A549 (cell line): ENCODE results near the gene KCNAB2. TPM values are rescaled to one million over a fixed set of nuclear protein-coding genes. Genes with fewer than 3 reads are reported as not detected.
"Not testable (repeated sequence)": the region's sequence is repeated elsewhere in the genome, so short reads cannot be mapped to it uniquely, and the experiment has no call there.

Experiments used
- ATAC-seq, 2 experiments: fragments of 200-7000 bp in 1 of 2; fragments of >200 bp in 1 of 2; cut with Nextera tagmentation in 1 of 2; cut with Tn5 transposase in 1 of 2; 3 replicates each; pipeline versions ENCODE4 v1.8.0 to v1.9.1; 2018 to 2020; ENCODE audit warnings: mild to moderate bottlenecking in 1 of 2, moderate library complexity in 1 of 2
- CTCF ChIA-PET: fragments of 300-600 bp; sonication (Branson Sonifier 250); formaldehyde crosslinking; extraction: SDS; loops from one replicate; lab custom pipeline; 2021; ENCODE audit warnings: antibody characterized with exemption, inconsistent platforms; lab: Yijun Ruan, JAX
- POLR2A ChIA-PET: fragments of 350-600 bp; formaldehyde crosslinking; extraction: SDS; loops from one replicate; lab custom pipeline; 2021; ENCODE audit warnings: antibody characterized with exemption, inconsistent platforms; lab: Yijun Ruan, JAX
- DNase-seq, 2 experiments: peaks; one replicate each; pipeline versions ENCODE4 v3.0.0 to v3.0.0-alpha.2; 2011 to 2016; ENCODE audit warnings: low read depth in 1 of 2, low spot score in 1 of 2
- FAIRE-seq: peaks from 2 replicates; lab custom pipeline; 2011; peaks lifted over from hg19 to GRCh38; lab: Jason Lieb, UNC
- H3K27ac ChIP-seq, 2 experiments: fragments of >200 bp; sonication (Bioruptor Twin); formaldehyde crosslinking; 3 replicates each; pipeline ENCODE4 v1.5.1; 2016 to 2017
- H3K4me1 ChIP-seq: fragments of >200 bp; sonication (Bioruptor Twin); formaldehyde crosslinking; 3 replicates; pipeline ENCODE4 v1.6.1; 2016
- H3K4me2 ChIP-seq: fragments of >200 bp; sonication (Bioruptor Twin); formaldehyde crosslinking; 3 replicates; pipeline ENCODE4 v1.6.1; 2016
- H3K4me3 ChIP-seq: fragments of >200 bp; sonication (Bioruptor Twin); formaldehyde crosslinking; 3 replicates; pipeline ENCODE4 v1.5.1; 2016
- H3K9me3 ChIP-seq: fragments of >200 bp; sonication (Bioruptor Twin); formaldehyde crosslinking; 3 replicates; pipeline ENCODE4 v1.6.1; 2016
- ATOH8 ChIP-seq: fragments of 250-450 bp; sonication (Bioruptor Pico); IDR thresholded peaks from 2 replicates; pipeline ENCODE4 v1.5.0; 2020; ENCODE audit warnings: low read depth, mild to moderate bottlenecking, moderate library complexity
- CBX8 ChIP-seq: fragments of 200-600 bp; sonication (generic); IDR thresholded peaks from 2 replicates; pipeline ENCODE4 v1.6.1; 2016
- CEBPB ChIP-seq, 2 experiments: fragments of >200 bp in 1 of 2; sonication (Bioruptor Twin) in 1 of 2; formaldehyde crosslinking in 1 of 2; IDR thresholded peaks; 2 replicates each; pipeline ENCODE4 v1.6.1; 2012 to 2016
- CHD4 ChIP-seq: fragments of 200-600 bp; sonication (generic); IDR thresholded peaks from 2 replicates; pipeline ENCODE4 v1.6.1; 2016; ENCODE audit warnings: antibody characterized with exemption, mild to moderate bottlenecking, borderline replicate concordance
- FOSB ChIP-seq: fragments of 250-450 bp; sonication (Bioruptor Pico); IDR thresholded peaks from 2 replicates; pipeline ENCODE4 v1.5.0; 2020; ENCODE audit warnings: mild to moderate bottlenecking, moderate library complexity
- FOXS1 ChIP-seq: fragments of 250-450 bp; sonication (Bioruptor Pico); IDR thresholded peaks from 2 replicates; pipeline ENCODE4 v1.5.0; 2020; ENCODE audit warnings: mild to moderate bottlenecking, moderate library complexity
- HES2 ChIP-seq: fragments of >200 bp; sonication (Bioruptor Twin); formaldehyde crosslinking; IDR thresholded peaks from 2 replicates; pipeline ENCODE4 v1.6.1; 2016
- HOXA7 ChIP-seq: fragments of 250-450 bp; sonication (Bioruptor Pico); IDR thresholded peaks from 2 replicates; pipeline ENCODE4 v1.5.0; 2020; ENCODE audit warnings: mild to moderate bottlenecking, moderate library complexity
- HOXB5 ChIP-seq: fragments of 250-450 bp; sonication (Bioruptor Pico); IDR thresholded peaks from 2 replicates; pipeline ENCODE4 v1.5.0; 2020; ENCODE audit warnings: mild to moderate bottlenecking, moderate library complexity
- JUNB ChIP-seq: fragments of >200 bp; sonication (Bioruptor Twin); formaldehyde crosslinking; IDR thresholded peaks from 2 replicates; pipeline ENCODE4 v1.6.1; 2016
- MAFK ChIP-seq: fragments of 450-650 bp; IDR thresholded peaks from 2 replicates; pipeline ENCODE4 v1.6.1; 2014; ENCODE audit not compliant: partially characterized antibody
- MAZ ChIP-seq: fragments of 150-350 bp; IDR thresholded peaks from 2 replicates; pipeline ENCODE4 v1.6.1; 2014; ENCODE audit warnings: antibody characterized with exemption, low read depth, low read length, borderline replicate concordance
- MYC ChIP-seq: IDR thresholded peaks from 2 replicates; pipeline ENCODE4 v1.6.1; 2012; ENCODE audit warnings: mild to moderate bottlenecking, inconsistent platforms, low read length, improper control_type of control experiment, borderline replicate concordance
- NFE2L2 ChIP-seq: fragments of 150-350 bp; conservative IDR thresholded peaks from 2 replicates; pipeline ENCODE4 v1.6.1; 2014; ENCODE audit warnings: low read length
- PHF8 ChIP-seq: fragments of 200-600 bp; sonication (generic); IDR thresholded peaks from 2 replicates; pipeline ENCODE4 v1.6.1; 2016; ENCODE audit warnings: low read depth, mild to moderate bottlenecking, antibody characterized with exemption, moderate library complexity, borderline replicate concordance
- RAD21 ChIP-seq, 2 experiments: fragments of >200 bp in 1 of 2; sonication (Bioruptor Twin) in 1 of 2; formaldehyde crosslinking in 1 of 2; IDR thresholded peaks in 1 of 2; conservative IDR thresholded peaks in 1 of 2; 2 replicates in 1 of 2; 3 replicates in 1 of 2; pipeline ENCODE4 v1.6.1; 2012 to 2018; ENCODE audit warnings: inconsistent platforms in 1 of 2
- RFX5 ChIP-seq: fragments of 450-650 bp; IDR thresholded peaks from 2 replicates; pipeline ENCODE4 v1.7.1; 2014; ENCODE audit warnings: antibody characterized with exemption, mild to moderate bottlenecking, moderate library complexity
- SREBF2 ChIP-seq: fragments of 450-650 bp; IDR thresholded peaks from 2 replicates; pipeline ENCODE4 v1.6.1; 2014; ENCODE audit warnings: mild to moderate bottlenecking, moderate library complexity
- ZNF302 ChIP-seq: fragments of 250-450 bp; sonication (Bioruptor Pico); IDR thresholded peaks from 2 replicates; pipeline ENCODE4 v1.9.0; 2021; ENCODE audit warnings: inconsistent platforms, mild to moderate bottlenecking, moderate library complexity
- WGBS: methylation state at CpG from one replicate; pipeline ENCODE4 v1.1.6; 2017; ENCODE audit errors: missing lambda C conversion rate; 5-methylcytosine and 5-hydroxymethylcytosine counted together
- polyA plus RNA-seq, 4 experiments: library from polyadenylated mRNA; depleted of rRNA in 3 of 4; stranded (reverse); fragments of >200 nt; fragmentation: RNase III in 1 of 4; extraction: RNeasy Plus Mini Kit Qiagen cat#74134 plus additional on column Dnase treatment in 1 of 4; gene quantifications; 2 replicates in 3 of 4; 3 replicates in 1 of 4; pipeline ENCODE4 v1.2.3, GENCODE V29; 2011 to 2017
- TF ChIP-seq, protein P1 (sequence below): IDR thresholded peaks from 2 replicates; pipeline ENCODE4 v1.6.1; 2012; ENCODE audit warnings: low read depth, borderline replicate concordance
- TF ChIP-seq, protein P2 (sequence below): IDR thresholded peaks from 2 replicates; pipeline ENCODE4 v1.6.1; 2012
- TF ChIP-seq, protein P3 (sequence below): fragments of 200-600 bp; sonication (generic); IDR thresholded peaks from 2 replicates; pipeline ENCODE4 v1.6.1; 2016; ENCODE audit warnings: antibody characterized with exemption, mild to moderate bottlenecking, moderate library complexity
- TF ChIP-seq, protein P4 (sequence below): fragments of >200 bp; sonication (Bioruptor Twin); formaldehyde crosslinking; IDR thresholded peaks from 3 replicates; pipeline ENCODE4 v1.5.1; 2016

Gene KCNAB2
- polyA plus RNA-seq, 2 of the 4 experiments (the other 2 are of a cell fraction): 7.3 to 9.9 TPM

GRCh38 chr1:6077061-6077460 is 31.4 kb downstream of the KCNAB2 start:
- ATAC-seq, H3K4me2 ChIP-seq, H3K4me3 ChIP-seq, DNase-seq, H3K9me3 ChIP-seq, H3K4me1 ChIP-seq, CTCF ChIA-PET, FAIRE-seq, H3K27ac ChIP-seq, POLR2A ChIA-PET: not testable (repeated sequence)
- 87% methylated on average over 8 of the region's 8 CpGs for WGBS

GRCh38 chr1:6077506-6077905 is 31.8 kb downstream of the KCNAB2 start:
- ATAC-seq (no peak), FAIRE-seq (no peak)
- POLR2A ChIA-PET: no interaction called here
- Histone ChIP-seq H3K4me1 (no peaks in the 10 kb centered on the region), H3K4me2 (no peak overlapping the region), H3K4me3 (no peak overlapping the region)
- TF ChIP-seq RFX5 (no peak), HOXB5 (CRISPR knock-in tag) (no peak), SREBF2 (no peak)
- TF ChIP-seq, protein P1, sequence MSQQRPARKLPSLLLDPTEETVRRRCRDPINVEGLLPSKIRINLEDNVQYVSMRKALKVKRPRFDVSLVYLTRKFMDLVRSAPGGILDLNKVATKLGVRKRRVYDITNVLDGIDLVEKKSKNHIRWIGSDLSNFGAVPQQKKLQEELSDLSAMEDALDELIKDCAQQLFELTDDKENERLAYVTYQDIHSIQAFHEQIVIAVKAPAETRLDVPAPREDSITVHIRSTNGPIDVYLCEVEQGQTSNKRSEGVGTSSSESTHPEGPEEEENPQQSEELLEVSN: no peak
- TF ChIP-seq, protein P2, sequence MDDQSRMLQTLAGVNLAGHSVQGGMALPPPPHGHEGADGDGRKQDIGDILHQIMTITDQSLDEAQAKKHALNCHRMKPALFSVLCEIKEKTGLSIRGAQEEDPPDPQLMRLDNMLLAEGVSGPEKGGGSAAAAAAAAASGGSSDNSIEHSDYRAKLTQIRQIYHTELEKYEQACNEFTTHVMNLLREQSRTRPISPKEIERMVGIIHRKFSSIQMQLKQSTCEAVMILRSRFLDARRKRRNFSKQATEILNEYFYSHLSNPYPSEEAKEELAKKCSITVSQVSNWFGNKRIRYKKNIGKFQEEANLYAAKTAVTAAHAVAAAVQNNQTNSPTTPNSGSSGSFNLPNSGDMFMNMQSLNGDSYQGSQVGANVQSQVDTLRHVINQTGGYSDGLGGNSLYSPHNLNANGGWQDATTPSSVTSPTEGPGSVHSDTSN: no peak
- TF ChIP-seq, all 56 proteins: peak for 0
- DNase-seq: no peak
- Histone ChIP-seq H3K9me3 (no peaks in the 10 kb centered on the region), H3K27ac (no peak overlapping the region)
- CTCF ChIA-PET: no interaction called here
- WGBS: 96% methylated on average over 9 of the region's 19 CpGs

DNA sequence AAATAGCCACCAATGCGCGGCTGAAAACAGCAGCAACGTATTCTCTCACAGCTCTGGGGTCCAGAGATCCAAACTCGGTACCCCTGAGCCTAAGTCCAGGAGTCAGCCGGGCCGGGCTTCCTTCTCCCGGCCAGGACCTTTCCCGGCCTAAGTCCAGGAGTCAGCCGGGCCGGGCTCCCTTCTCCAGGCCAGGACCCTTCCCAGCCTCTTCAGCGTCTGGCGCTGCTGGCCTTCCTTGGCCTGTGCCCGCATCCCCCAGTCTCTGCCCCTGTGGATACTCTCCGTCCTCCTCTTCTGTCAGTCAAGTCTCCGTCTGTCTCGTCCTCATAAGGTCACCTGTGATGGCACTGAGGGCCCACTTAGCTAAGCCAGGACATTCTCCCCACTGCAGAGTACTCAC is 32.2 kb downstream of the KCNAB2 start:
- ATAC-seq: no peak
- Histone ChIP-seq H3K9me3 (no peaks in the 10 kb centered on the region), H3K4me1 (no peaks in the 10 kb centered on the region), H3K27ac (no peak overlapping the region), H3K4me3 (no peak overlapping the region), H3K4me2 (no peak overlapping the region)
- TF ChIP-seq, protein P3, sequence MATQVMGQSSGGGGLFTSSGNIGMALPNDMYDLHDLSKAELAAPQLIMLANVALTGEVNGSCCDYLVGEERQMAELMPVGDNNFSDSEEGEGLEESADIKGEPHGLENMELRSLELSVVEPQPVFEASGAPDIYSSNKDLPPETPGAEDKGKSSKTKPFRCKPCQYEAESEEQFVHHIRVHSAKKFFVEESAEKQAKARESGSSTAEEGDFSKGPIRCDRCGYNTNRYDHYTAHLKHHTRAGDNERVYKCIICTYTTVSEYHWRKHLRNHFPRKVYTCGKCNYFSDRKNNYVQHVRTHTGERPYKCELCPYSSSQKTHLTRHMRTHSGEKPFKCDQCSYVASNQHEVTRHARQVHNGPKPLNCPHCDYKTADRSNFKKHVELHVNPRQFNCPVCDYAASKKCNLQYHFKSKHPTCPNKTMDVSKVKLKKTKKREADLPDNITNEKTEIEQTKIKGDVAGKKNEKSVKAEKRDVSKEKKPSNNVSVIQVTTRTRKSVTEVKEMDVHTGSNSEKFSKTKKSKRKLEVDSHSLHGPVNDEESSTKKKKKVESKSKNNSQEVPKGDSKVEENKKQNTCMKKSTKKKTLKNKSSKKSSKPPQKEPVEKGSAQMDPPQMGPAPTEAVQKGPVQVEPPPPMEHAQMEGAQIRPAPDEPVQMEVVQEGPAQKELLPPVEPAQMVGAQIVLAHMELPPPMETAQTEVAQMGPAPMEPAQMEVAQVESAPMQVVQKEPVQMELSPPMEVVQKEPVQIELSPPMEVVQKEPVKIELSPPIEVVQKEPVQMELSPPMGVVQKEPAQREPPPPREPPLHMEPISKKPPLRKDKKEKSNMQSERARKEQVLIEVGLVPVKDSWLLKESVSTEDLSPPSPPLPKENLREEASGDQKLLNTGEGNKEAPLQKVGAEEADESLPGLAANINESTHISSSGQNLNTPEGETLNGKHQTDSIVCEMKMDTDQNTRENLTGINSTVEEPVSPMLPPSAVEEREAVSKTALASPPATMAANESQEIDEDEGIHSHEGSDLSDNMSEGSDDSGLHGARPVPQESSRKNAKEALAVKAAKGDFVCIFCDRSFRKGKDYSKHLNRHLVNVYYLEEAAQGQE: no peak
- TF ChIP-seq RFX5 (no peak), HOXA7 (CRISPR knock-in tag) (no peak), NFE2L2 (no peak)
- WGBS: 93% methylated on average over 16 of the region's 16 CpGs
- POLR2A ChIA-PET: no interaction called here
- CTCF ChIA-PET: no interaction called here
- FAIRE-seq: no peak
- DNase-seq: no peak

DNA sequence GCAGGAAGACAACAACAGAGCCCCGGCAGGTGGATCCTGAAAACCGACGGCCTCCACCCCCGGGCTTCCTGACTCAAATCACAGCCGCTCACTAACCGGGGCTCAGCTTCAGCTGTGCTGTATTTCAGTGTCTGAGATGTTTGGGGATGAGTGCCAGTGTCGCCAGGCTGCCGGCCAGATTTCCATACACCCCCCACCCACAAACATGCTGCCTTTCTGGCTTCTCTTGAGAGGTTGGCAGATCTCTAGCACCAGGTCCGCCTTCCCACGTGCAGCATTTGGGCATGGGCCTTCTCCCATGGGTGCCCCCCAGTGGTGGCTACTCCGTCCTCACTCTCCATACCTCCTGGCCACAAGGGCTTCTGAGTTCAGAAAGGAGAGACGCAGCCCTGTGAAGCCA is 34.8 kb downstream of the KCNAB2 start:
- FAIRE-seq (no peak), DNase-seq (peak in 1 of 2 experiments; percentile 13), ATAC-seq (peak; percentile 49 to 82; a peak in 4 of 6 replicates)
- Histone ChIP-seq H3K27ac (no peak overlapping the region), H3K4me1 (no peaks in the 10 kb centered on the region), H3K9me3 (no peaks in the 10 kb centered on the region), H3K4me3 (no peak overlapping the region), H3K4me2 (no peak overlapping the region)
- ChIA-PET CTCF (no interaction called here), POLR2A (no interaction called here)
- WGBS: 82% methylated on average over 12 of the region's 12 CpGs
- TF ChIP-seq PHF8 (no peak), CHD4 (no peak), MAZ (no peak), ATOH8 (no peak), CBX8 (no peak), FOSB (CRISPR knock-in tag) (no peak), JUNB (no peak), HES2 (no peak), FOXS1 (CRISPR knock-in tag) (no peak), CEBPB (IDR thresholded peaks at IDR 0.05) (no peak), MYC (no peak), ZNF302 (CRISPR knock-in tag) (no peak), RAD21 (conservative IDR thresholded peaks at IDR 0.05 in 1 of 2, IDR thresholded peaks at IDR 0.05 in 1 of 2) (no peak), MAFK (no peak)
- TF ChIP-seq, protein P4, sequence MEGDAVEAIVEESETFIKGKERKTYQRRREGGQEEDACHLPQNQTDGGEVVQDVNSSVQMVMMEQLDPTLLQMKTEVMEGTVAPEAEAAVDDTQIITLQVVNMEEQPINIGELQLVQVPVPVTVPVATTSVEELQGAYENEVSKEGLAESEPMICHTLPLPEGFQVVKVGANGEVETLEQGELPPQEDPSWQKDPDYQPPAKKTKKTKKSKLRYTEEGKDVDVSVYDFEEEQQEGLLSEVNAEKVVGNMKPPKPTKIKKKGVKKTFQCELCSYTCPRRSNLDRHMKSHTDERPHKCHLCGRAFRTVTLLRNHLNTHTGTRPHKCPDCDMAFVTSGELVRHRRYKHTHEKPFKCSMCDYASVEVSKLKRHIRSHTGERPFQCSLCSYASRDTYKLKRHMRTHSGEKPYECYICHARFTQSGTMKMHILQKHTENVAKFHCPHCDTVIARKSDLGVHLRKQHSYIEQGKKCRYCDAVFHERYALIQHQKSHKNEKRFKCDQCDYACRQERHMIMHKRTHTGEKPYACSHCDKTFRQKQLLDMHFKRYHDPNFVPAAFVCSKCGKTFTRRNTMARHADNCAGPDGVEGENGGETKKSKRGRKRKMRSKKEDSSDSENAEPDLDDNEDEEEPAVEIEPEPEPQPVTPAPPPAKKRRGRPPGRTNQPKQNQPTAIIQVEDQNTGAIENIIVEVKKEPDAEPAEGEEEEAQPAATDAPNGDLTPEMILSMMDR: no peak
